Measurements from ENCODE around the gene AURKAIP1.

GRCh38 chr1:1349256-1350012 lies 25.6 kb downstream of the AURKAIP1 start, which contains the start of gene DVL1:
- peak; percentile 8 to 28 for TF ChIP-seq CTCF (conservative IDR thresholded peaks at IDR 0.05 in 1 of 2, IDR thresholded peaks at IDR 0.05 in 1 of 2; ENCODE audit: low read depth in 1 of 2, low read length in 2 of 2)
- TF ChIP-seq EZH2 (IDR thresholded peaks at IDR 0.05; ENCODE audit: low read length, missing control alignments) = no peak
